Uterus (tissue), 2 donors: ENCODE results near the gene PTGER4.

ENCODE experiments used
- POLR2A ChIP-seq, 2 donors: fragments of 450-650 bp; IDR thresholded peaks; one replicate each; pipeline ENCODE4 v1.6.1; 2016; ENCODE audit warnings: antibody characterized with exemption in 2 of 2, mild to moderate bottlenecking in 1 of 2, moderate library complexity in 1 of 2
- TF ChIP-seq, protein P1 (sequence below), 4 experiments: fragments of 200-600 bp in 2 of 4; fragments of 450-650 bp in 2 of 4; sonication (generic) in 2 of 4; IDR thresholded peaks; one replicate each; pipeline ENCODE4 v1.5.1; 2016 to 2019; ENCODE audit warnings: antibody characterized with exemption in 4 of 4, mild to moderate bottlenecking in 2 of 4, moderate library complexity in 1 of 4

DNA sequence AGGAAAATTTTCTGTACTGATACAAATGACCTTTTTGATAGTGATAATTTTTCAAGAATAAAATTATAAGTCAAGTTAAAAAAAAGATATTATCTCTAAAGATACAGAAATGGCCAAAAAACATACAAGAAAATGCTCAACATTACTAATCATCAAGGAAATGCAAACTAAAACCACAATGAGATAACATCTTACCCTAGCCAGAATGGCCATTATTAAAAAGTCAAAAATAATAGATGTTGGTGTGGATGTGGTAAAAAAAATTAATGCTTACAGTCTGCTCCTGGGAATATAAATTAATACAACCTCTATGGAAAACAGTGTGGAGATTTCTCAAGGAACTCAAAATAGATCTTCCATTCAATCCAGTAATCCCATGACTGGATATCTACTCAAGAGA, 22.9 kb upstream of the PTGER4 start:
- TF ChIP-seq, protein P1, sequence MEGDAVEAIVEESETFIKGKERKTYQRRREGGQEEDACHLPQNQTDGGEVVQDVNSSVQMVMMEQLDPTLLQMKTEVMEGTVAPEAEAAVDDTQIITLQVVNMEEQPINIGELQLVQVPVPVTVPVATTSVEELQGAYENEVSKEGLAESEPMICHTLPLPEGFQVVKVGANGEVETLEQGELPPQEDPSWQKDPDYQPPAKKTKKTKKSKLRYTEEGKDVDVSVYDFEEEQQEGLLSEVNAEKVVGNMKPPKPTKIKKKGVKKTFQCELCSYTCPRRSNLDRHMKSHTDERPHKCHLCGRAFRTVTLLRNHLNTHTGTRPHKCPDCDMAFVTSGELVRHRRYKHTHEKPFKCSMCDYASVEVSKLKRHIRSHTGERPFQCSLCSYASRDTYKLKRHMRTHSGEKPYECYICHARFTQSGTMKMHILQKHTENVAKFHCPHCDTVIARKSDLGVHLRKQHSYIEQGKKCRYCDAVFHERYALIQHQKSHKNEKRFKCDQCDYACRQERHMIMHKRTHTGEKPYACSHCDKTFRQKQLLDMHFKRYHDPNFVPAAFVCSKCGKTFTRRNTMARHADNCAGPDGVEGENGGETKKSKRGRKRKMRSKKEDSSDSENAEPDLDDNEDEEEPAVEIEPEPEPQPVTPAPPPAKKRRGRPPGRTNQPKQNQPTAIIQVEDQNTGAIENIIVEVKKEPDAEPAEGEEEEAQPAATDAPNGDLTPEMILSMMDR (IDR thresholded peaks at IDR 0.05) = no peak
- TF ChIP-seq POLR2A (IDR thresholded peaks at IDR 0.05) = no peak
